Loucy (cell line): ENCODE data around the gene TSPEAR.

Experiments
- CTCF ChIP-seq: fragments of 200-600 bp; sonication (generic); conservative IDR thresholded peaks from 2 replicates; pipeline ENCODE4 v1.5.1; 2014; ENCODE audit warnings: mild to moderate bottlenecking, antibody characterized with exemption, low read length
- EZH2phosphoT487 ChIP-seq: fragments of 200-600 bp; IDR thresholded peaks from 2 replicates; pipeline ENCODE4 v1.6.1; 2018; ENCODE audit warnings: antibody characterized with exemption, mild to moderate bottlenecking, moderate library complexity, borderline replicate concordance

- TF ChIP-seq CTCF (no peak), EZH2phosphoT487 (no peak)
Measured at GRCh38 chr21:44701541-44701940, 9.8 kb downstream of the TSPEAR start.
